HG02623 (cell line): Measurements from ENCODE around the gene SP8.

ENCODE experiments used
- ATAC-seq: cut with Tn5 transposase; IDR thresholded peaks from one replicate; pipeline ENCODE4 v1.9.1; 2021; ENCODE audit warnings: moderate library complexity; ENCODE audit not compliant: unreplicated experiment

Gene SP8

GRCh38 chr7:20776214-20776911 is 10.3 kb downstream of the SP8 start:
- no peak for ATAC-seq

GRCh38 chr7:20754001-20754400 is 32.7 kb downstream of the SP8 start:
- no peak for ATAC-seq

GRCh38 chr7:20749906-20750305 is 36.8 kb downstream of the SP8 start:
- no peak for ATAC-seq

- no peak for ATAC-seq
Measured at GRCh38 chr7:20748853-20749252, 37.8 kb downstream of the SP8 start.

GRCh38 chr7:20747001-20747400 is 39.7 kb downstream of the SP8 start:
- no peak for ATAC-seq

- no peak for ATAC-seq
Measured at GRCh38 chr7:20745702-20746101, 41.0 kb downstream of the SP8 start.

- ATAC-seq: no peak
Measured at GRCh38 chr7:20744954-20745446, 41.7 kb downstream of the SP8 start.

GRCh38 chr7:20742913-20743312 is 43.8 kb downstream of the SP8 start:
- ATAC-seq: no peak

GRCh38 chr7:20741801-20742200 is 44.9 kb downstream of the SP8 start:
- no peak for ATAC-seq

GRCh38 chr7:20738518-20739481 is 47.9 kb downstream of the SP8 start:
- no peak for ATAC-seq

GRCh38 chr7:20737840-20738448 is 48.7 kb downstream of the SP8 start:
- no peak for ATAC-seq

- ATAC-seq: no peak
Measured at GRCh38 chr7:20735346-20736065, 51.2 kb downstream of the SP8 start.
